ENCODE measurements around the gene DTNB.
"Not testable (repeated sequence)": the region's sequence is repeated elsewhere in the genome, so short reads cannot be mapped to it uniquely, and the experiment has no call there.

The DTNB gene

DNA sequence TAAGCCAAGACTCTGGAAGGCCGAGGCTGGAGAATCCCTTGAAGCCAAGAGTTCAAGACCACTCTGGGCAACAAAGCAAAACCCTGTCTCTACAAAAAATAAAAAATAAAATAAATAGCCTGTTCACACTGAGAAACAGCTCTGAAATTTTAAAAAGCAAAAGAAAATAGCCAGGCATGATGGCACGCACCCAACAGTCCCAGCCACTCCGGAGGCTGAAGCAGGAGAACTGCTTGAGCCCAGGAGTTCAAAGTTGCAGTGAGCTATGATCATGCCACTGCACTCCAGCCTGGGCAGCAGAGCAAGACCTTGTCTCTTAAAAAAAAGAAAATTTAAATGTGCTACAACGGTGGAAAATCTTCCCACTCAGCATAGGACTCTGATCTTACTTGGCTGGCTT lies 52.7 kb downstream of the DTNB start:
- DNase-seq = no peak

DNA sequence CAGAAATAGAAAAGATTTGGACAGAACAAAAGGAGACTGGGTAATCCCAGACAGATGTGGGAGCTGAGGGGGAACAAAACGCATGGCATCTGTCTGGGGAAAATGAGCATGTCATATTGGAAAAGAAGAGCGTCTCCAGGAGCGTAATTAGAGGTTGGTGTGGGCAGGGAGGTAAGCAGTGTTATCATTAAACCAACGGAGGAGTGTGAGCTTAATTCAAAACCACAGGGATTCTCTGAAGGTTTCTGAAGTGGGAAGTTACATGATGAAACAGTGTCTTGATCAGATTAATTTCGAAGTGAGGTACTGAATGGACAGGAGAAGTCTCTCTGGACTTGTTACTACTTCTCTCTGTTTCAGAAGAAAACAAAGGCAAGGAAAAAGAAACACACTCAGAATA lies 53.3 kb downstream of the DTNB start:
- no peak for DNase-seq

GRCh38 chr2:25619185-25619584 lies 54.2 kb downstream of the DTNB start:
- DNase-seq = no peak

- no peak for DNase-seq
These were observed 54.7 kb downstream of the DTNB start for GRCh38 chr2:25618676-25619075.

DNA sequence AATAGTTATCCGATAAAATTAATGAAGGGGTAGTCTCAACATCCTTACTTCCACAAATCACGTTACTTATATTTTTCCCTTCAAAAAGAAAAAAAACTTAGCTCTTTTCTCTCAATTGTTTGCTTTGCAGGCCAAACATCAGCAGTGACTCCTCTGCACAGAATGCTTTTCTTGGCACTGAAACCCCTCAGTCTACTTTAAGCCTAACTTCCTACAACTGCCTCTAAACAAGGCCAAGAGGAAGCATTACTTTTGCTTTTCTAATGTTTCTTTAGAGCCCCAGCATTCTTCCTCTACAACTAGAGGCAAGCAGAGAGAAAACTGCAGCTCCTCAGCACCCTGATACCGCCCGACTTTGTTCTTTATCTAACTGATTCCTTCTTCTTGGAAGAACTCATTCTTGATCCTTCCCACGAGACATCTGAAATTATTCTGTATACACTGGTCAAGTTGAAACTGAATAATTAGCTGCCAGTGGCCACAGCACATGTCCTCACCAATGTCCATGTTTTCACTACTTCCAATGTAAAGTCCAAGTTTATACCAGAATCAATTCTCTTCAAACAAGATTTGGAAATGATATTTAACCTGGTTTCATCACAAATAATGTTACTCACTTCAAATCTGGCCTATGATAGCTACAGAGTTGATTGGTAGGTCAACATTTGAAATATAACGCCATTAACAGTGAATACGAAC lies 55.3 kb downstream of the DTNB start:
- peak; percentile 29 for DNase-seq

GRCh38 chr2:25615920-25616319 lies 57.5 kb downstream of the DTNB start:
- no peak for DNase-seq

GRCh38 chr2:25615386-25615785 lies 58.0 kb downstream of the DTNB start:
- DNase-seq = no peak

DNA sequence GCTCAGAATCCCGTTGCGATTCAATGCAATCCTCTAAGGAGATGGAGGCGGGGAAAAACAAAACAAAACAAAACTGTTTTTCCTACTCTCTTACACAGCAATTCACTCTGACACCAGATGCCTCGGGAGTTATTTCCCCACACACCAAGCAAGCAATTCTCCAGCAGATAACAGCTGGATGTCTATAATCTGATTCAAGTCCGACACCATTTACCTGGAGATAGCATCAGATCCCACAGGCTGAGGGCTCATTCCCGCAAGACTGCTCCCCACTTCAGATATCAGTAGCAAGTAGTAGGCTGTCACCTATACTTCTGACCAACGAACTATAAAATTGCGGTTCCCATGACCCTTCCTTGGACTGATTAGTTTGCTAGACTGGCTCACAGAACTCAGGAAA lies 58.7 kb downstream of the DTNB start:
- no peak for DNase-seq

GRCh38 chr2:25608718-25609117 lies 64.7 kb downstream of the DTNB start:
- no peak for DNase-seq

DNA sequence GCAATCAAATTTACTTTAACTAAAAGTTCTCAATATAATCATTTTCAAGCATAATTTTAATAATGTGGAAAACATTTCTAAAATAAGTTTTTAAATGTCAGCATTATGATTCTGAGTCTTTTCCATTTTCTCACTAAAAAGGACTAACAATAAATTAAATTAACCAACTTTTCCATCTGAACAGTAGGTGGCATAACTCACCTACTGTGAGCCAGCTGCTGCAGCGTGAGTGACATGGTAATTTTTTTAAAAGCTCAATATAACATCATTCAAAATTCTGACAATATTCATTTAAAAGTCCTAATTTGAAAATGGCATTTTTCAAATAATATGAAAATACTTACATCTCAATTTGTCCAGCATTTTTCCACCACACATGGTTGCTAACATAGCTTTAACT lies 66.5 kb downstream of the DTNB start:
- DNase-seq = no peak

DNA sequence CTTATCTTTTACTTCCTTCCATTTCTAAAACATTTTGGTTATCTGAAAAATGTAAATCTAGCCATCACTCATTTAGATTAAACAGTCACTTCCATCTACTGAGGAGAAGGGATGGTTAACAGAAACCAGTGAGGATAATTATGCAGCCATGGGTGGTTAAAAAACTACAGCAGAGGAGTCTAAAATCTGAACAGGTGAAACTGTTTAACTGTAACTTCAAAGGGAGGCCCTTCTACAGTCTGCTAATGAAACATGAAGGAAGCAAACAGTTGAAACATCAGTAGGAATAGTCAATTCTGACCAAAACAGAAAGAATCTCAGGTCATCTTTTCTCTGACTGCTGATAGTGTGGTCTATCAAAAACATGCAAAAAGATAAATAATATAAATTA lies 71.0 kb downstream of the DTNB start:
- no peak for DNase-seq

DNA sequence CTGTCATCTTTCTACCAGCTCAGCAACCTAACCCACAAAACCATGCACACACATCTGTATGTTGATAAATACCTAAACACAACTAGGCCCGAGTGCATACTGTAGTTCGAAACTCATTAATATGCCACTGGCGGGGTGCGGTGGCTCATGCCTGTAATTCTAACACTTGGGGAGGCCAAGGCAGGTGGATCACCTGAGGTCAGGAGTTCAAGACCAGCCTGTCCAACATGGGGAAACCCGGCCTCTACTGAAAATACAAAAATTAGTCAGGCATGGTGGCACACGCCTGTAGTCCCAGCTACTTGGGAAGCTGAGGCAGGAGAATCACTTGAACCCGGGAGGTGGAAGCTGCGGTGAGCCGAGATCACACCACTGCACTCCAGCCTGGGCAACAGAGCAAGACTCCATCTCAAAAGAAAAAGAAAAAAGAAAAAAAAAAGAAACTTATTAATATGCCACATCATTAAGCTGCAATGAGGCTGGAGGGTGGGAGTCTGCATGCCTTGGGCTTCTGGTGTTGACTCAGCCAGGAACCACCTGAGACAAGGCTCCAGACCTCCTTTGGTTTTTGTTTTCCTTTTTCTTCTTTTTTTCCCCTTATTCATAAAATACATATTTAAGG lies 71.6 kb downstream of the DTNB start:
- not testable (repeated sequence) for DNase-seq

DNA sequence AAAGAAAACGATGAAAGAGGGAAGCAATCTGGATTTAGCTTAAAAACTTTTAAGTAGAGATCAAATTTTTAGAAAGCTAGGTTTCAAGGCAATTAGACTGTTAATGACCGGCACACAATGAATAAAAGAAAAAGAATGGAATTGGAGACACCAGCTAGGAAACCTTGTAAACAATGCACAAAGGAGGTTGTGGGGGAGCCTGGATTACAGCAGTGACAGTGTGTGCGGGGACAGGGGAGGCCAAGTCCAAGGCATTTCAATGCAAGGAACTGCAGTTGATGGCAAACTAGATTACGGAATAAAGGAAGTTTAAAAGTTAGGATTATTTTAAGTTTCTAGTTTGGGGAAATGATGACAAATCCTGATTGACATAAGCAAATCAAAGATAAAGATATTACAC lies 74.5 kb downstream of the DTNB start:
- no peak for DNase-seq

GRCh38 chr2:25598332-25598731 lies 75.0 kb downstream of the DTNB start:
- no peak for DNase-seq

DNA sequence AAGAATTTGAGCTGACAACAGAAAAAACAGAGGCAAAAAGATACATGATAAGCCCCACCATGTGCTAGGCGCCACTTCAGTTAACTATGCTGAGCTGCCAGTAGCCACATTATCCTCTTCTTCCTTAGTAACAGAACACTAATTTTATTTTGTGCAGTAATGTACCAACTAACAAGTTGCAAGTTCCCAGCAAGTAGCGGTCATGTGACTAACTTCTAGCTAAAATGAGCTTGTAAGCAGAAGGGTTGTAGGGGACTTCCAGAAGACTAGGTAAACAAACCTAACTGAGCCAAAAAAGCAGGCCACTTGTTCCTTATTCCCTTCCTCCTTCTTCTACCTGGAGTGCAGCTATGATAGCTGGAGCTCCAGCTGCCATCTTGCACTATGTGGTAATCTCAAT lies 75.5 kb downstream of the DTNB start:
- no peak for DNase-seq

DNA sequence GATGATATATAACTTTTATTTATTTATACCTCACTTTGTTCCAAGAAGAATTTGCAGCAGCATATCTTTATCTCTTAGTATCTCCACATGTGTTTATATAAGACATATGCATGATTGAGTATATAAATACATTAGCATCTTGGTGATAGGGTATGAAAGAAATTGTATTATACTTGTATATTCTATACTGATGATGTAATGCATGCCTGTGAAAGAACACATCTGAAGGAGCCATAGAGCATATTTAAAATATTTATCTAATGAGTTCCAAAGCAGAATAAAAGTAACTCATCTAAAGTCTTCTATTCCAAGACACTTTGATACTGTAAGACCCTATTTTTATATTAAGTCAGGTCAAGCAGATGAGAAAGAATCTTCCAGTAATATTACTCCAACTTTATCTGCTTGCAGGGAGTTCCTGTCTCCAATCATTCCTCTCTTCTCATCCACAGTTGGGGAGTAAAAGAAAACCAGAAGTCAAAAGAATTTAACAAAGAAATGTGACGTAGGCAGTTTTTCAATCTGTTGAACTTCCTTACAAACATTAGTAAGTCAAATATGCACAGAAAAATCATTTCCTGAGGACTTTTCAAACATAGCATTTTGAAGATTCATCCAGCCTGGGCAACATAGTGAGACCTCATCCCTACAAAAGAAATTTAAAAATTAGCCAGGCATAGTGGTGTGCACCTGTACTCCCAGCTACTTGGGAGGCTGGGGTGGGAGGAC lies 76.7 kb downstream of the DTNB start:
- no peak for DNase-seq

DNA sequence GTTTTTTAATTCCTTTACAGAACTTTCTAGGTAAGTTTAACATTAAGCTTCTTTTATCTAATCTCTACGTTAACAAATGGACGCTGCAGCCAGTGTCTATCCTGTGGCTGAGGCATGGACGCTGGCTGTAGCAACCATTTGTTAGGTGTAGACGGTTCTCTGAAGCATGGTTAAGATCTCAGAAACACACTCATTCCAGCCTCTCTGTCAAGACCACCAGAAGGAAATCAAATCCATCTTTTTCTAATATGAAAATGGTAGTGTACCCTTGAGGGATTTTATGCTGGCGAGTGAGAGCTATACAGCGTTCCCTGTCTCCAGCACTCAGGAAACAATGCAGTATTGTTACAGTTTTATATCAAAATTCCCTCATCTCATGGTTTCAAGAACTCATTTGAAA lies 78.0 kb downstream of the DTNB start:
- DNase-seq = no peak

DNA sequence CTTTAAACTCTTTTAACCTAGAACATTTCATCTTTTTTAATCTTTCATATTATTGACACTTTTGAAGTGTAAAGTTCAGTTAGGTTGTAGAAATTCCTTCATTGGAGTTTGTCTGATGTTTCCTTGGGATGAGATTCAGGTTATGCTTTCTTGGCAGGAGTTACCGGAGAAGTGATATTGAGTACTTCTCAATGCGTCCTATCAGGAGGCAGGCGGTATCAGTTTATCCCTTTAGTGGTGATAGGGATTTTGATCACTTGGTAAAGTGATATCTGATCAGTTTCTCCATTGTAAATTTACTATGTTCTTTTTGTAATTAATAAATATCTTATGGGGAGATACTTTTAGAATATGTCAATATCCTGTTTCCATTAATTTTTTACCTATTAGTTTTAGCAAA lies 78.4 kb downstream of the DTNB start:
- DNase-seq = no peak

- no peak for DNase-seq
These were observed 80.5 kb downstream of the DTNB start for GRCh38 chr2:25592766-25593292.

- peak; percentile 26 for DNase-seq
These were observed 82.4 kb downstream of the DTNB start for GRCh38 chr2:25590921-25591505.

DNA sequence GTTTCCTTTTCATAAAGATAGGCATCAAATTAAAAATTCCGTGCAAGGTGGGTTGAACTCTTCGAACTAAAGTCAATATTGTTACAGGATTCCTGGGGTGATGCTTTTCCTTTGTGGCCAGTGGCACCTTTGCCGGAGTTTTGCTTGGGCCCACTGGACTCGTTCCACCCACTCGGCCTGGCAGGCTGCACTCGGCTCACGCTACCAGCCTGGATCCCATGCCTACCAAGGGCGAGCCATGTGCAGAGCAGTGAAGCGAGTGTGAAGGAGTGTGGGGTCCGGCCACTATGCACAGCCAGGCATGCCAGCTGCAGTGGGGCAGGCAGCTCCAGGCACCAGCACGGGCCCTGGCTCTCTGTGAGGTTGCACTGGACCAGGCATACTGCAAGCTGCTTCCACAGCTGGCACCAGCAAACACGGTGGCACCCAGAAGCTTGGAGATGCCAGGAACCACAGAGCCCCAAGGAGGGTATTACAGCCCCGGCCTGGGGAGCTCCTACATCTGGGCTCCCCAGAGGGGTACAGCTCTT lies 83.6 kb downstream of the DTNB start:
- DNase-seq = no peak

- no peak for DNase-seq
These were observed 84.8 kb downstream of the DTNB start for GRCh38 chr2:25588576-25588975.

GRCh38 chr2:25587361-25587760 lies 86.0 kb downstream of the DTNB start:
- no peak for DNase-seq
